Testis (tissue), 3 donors: Measurements from ENCODE around the gene OSGEP. TPM values are rescaled to one million over a fixed set of nuclear protein-coding genes. Genes with fewer than 3 reads are reported as not detected.

ENCODE experiments used
- DNase-seq: peaks from one replicate; pipeline ENCODE4 v3.0.0-alpha.2; 2019
- H3K27ac ChIP-seq, 2 donors: fragments of 200-600 bp; sonication (generic); one replicate each; pipeline ENCODE4 v1.5.1; 2019
- H3K27me3 ChIP-seq: fragments of 200-600 bp; sonication (generic); one replicate; pipeline ENCODE4 v1.5.1; 2019
- H3K36me3 ChIP-seq: fragments of 200-600 bp; sonication (generic); one replicate; pipeline ENCODE4 v1.5.1; 2017; ENCODE audit warnings: low read depth; ENCODE audit errors: missing control alignments
- H3K4me1 ChIP-seq: fragments of 200-600 bp; sonication (generic); one replicate; pipeline ENCODE4 v1.5.1; 2019
- H3K4me3 ChIP-seq, 2 donors: fragments of 200-600 bp; sonication (generic); one replicate each; pipeline ENCODE4 v1.5.1; 2017 to 2019
- H3K9me3 ChIP-seq: fragments of 200-600 bp; sonication (generic); one replicate; pipeline ENCODE4 v1.5.1; 2017
- POLR2A ChIP-seq: fragments of 450-650 bp; IDR thresholded peaks from one replicate; pipeline ENCODE4 v1.6.1; 2017; ENCODE audit warnings: antibody characterized with exemption, mild to moderate bottlenecking, moderate library complexity
- WGBS, 2 donors: methylation state at CpG; one replicate each; pipeline ENCODE4 v1.1.5; 2018; 5-methylcytosine and 5-hydroxymethylcytosine counted together
- intact Hi-C: fragments of 100-400 bp; cut with DNase I; formaldehyde crosslinking; loops from one replicate; pipeline ENCODE4 v1.15.1; 2023; ENCODE audit warnings: low total_unique reads
- polyA plus RNA-seq: library from polyadenylated mRNA; stranded (reverse); fragments of 350-450 nt; fragmentation: Illumina TruSeq; extraction: RNeasy Lipid Tissue Mini Kit (QIAGEN cat#74804); gene quantifications from one replicate; pipeline ENCODE4 v1.2.3, GENCODE V29; 2014; ENCODE audit warnings: low read depth, low replicate concordance; ENCODE audit not compliant: insufficient read depth
- total RNA-seq, 2 donors: library from RNA; depleted of rRNA; stranded (reverse); fragments of >200 nt; gene quantifications; one replicate each; pipeline ENCODE4 v1.2.3, GENCODE V29; 2016
- TF ChIP-seq, protein P1 (sequence below), 3 experiments: fragments of 450-650 bp in 2 of 3; fragments of 200-600 bp in 1 of 3; sonication (generic) in 1 of 3; IDR thresholded peaks; one replicate each; pipeline ENCODE4 v1.5.1; 2016 to 2019; ENCODE audit warnings: antibody characterized with exemption in 3 of 3, mild to moderate bottlenecking in 2 of 3, moderate library complexity in 1 of 3

Gene OSGEP
- total and polyA plus RNA-seq, 3 donors from 2014 or later = 19.9 to 58.8 (median 47.2) TPM

DNA sequence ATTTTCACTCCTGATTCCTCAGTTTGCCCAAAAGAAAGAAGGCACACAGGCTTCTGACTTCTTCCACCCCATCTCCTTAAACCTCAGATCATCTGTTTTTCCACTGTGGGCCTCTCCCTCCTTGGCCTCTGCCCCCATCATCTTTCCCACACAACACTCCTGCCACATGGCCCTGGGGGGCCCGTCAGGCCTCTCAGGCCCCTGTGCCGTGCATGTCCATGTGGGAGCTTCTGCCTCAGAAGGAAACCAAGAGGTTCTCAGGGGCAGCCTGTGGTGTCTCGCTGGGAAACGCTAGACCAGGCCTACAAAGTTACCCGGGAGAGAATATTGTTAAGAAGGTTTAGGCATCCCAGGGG is 26.6 kb downstream of the OSGEP start:
- intact Hi-C loops = no loop called here
- Histone ChIP-seq H3K4me1 (no peaks in the 10 kb centered on the region), H3K4me3 (no peak overlapping the region), H3K9me3 (no peaks in the 10 kb centered on the region), H3K27ac (no peak overlapping the region), H3K36me3 (no peaks in the 10 kb centered on the region), H3K27me3 (no peaks in the 10 kb centered on the region)
- DNase-seq = no peak
- WGBS, 2 donors = 84% methylated on average over 5 of the region's 5 CpGs
- TF ChIP-seq, protein P1, sequence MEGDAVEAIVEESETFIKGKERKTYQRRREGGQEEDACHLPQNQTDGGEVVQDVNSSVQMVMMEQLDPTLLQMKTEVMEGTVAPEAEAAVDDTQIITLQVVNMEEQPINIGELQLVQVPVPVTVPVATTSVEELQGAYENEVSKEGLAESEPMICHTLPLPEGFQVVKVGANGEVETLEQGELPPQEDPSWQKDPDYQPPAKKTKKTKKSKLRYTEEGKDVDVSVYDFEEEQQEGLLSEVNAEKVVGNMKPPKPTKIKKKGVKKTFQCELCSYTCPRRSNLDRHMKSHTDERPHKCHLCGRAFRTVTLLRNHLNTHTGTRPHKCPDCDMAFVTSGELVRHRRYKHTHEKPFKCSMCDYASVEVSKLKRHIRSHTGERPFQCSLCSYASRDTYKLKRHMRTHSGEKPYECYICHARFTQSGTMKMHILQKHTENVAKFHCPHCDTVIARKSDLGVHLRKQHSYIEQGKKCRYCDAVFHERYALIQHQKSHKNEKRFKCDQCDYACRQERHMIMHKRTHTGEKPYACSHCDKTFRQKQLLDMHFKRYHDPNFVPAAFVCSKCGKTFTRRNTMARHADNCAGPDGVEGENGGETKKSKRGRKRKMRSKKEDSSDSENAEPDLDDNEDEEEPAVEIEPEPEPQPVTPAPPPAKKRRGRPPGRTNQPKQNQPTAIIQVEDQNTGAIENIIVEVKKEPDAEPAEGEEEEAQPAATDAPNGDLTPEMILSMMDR (IDR thresholded peaks at IDR 0.05) = no peak
- TF ChIP-seq POLR2A = no peak

DNA sequence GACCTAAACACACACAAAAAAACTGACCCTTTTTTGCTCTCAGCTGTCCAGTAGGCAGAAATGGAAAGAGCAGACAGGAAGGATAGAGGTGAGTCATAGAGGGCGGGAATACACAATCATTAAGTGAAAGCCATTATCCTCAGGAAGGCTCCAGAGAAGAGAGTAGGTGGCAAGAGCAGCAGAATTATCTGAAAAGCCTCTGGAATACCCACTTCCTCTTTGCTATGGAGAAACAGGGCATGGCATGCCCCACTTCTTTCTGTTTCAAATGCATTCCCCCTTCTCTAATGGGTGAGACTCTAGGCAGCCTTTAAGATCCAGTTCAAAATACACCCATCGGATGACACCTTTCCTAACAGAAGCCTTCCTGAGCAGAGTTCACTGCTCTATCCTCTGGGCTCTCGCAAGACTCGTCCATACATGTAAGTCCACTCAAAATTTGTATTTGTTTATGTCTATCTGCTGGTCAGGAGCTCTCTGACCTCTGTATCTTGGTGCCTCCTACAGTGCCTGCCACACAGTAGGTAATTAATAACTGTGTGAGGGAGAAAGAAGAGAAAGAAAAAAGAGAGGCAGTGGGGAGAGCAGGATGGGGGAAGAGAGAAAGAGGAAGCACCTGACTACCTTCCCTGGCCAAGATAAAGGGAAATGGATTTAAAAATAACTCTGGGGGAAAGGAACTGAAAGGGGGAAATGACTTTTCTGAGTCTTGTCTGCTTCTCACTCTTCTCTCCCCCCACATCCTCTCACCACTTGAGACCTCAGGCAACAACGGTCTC is 27.2 kb downstream of the OSGEP start:
- DNase-seq = no peak
- Histone ChIP-seq H3K36me3 (no peaks in the 10 kb centered on the region), H3K27me3 (no peaks in the 10 kb centered on the region), H3K4me3 (no peak overlapping the region), H3K27ac (no peak overlapping the region), H3K9me3 (no peaks in the 10 kb centered on the region), H3K4me1 (no peaks in the 10 kb centered on the region)
- TF ChIP-seq, protein P1 (IDR thresholded peaks at IDR 0.05) = no peak
- TF ChIP-seq POLR2A = no peak
- WGBS, 2 donors = 75 to 86% methylated on average over 5 of the region's 5 CpGs
- intact Hi-C loops = no loop called here

DNA sequence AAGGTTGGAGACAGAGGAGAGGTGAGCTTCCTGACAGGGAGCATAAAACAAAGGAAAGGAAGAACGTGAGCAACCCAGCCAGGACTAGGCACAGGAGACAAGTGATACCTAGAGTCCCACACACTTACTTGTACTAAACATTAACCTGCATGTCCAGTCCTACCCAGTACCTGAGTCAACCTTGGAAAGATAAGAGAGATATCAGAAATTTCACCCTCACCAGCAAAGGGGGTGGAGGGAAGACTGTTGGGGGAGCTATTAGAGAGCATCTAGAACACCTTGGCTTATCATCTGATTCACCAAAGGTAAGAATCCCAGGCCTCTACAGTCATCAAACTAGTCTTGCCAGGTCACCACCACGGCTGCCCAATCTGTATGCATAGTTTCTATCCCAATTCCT is 29.8 kb downstream of the OSGEP start:
- 43 to 50% methylated on average over 2 of the region's 2 CpGs for WGBS, 2 donors
- H3K9me3 ChIP-seq = no peaks in the 10 kb centered on the region
- no peaks in the 10 kb centered on the region for H3K36me3 ChIP-seq
- TF ChIP-seq, protein P1 (IDR thresholded peaks at IDR 0.05) = no peak
- no peak for TF ChIP-seq POLR2A
- no peaks in the 10 kb centered on the region for H3K27me3 ChIP-seq
- H3K27ac ChIP-seq = no peak overlapping the region
- intact Hi-C loops = no loop called here
- DNase-seq = no peak
- no peaks in the 10 kb centered on the region for H3K4me1 ChIP-seq
- H3K4me3 ChIP-seq = no peak overlapping the region

DNA sequence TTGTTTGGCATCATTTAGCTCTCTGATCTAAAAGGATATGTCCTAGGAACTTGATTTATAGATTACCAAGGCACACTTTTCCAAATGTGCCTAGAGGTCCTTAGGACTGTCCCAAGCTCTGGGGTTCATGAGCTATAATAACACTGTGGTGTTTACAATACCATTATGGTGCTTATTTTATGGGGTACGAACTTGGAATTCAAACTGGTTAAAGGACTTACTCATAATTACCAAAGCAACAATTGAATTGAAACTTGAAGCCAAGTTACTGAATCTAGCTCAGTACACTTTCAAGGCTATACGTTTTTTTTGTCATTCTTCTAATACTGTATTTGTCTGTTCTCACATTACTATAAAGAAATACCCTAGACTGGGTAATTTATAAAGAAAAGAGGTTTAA is 31.7 kb downstream of the OSGEP start:
- WGBS, 2 donors = 36 to 67% methylated on average over 2 of the region's 2 CpGs
- Histone ChIP-seq H3K9me3 (no peaks in the 10 kb centered on the region), H3K4me3 (no peak overlapping the region), H3K4me1 (no peaks in the 10 kb centered on the region), H3K27me3 (no peaks in the 10 kb centered on the region), H3K36me3 (no peaks in the 10 kb centered on the region), H3K27ac (no peak overlapping the region)
- TF ChIP-seq, protein P1 (IDR thresholded peaks at IDR 0.05) = no peak
- no peak for TF ChIP-seq POLR2A
- no peak for DNase-seq
- intact Hi-C loops = no loop called here

DNA sequence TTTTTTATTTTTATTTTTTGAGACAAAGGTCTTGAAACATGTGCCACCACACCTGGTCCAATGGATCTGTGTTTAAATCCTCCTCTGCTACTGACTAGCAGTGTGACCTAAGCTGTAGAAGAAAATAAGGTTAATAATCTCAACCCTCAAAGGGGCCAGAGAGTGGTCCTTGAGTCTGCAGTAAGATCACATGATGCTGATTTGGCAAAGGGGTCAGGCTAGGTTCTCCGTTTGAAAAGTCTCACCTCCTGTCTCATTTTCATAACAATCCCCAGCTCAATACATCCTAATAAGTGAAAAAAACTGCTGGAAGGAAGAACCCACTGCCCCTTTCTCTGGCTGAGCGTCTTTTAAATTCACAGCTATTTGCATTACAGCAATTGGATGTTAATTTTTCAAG is 33.3 kb downstream of the OSGEP start:
- H3K9me3 ChIP-seq = no peaks in the 10 kb centered on the region
- no peak overlapping the region for H3K27ac ChIP-seq
- H3K27me3 ChIP-seq = no peaks in the 10 kb centered on the region
- no peaks in the 10 kb centered on the region for H3K36me3 ChIP-seq
- no peak for DNase-seq
- intact Hi-C loops = no loop called here
- no peaks in the 10 kb centered on the region for H3K4me1 ChIP-seq
- WGBS, 2 donors = 61 to 73% methylated on average over 2 of the region's 2 CpGs
- no peak overlapping the region for H3K4me3 ChIP-seq
- TF ChIP-seq, protein P1 (IDR thresholded peaks at IDR 0.05) = no peak
- no peak for TF ChIP-seq POLR2A
